Neuron (in vitro differentiated cells): ENCODE data around the gene ANXA8L1.
"Not testable (repeated sequence)": the region's sequence is repeated elsewhere in the genome, so short reads cannot be mapped to it uniquely, and the experiment has no call there.

ENCODE experiments used
- H2AFZ ChIP-seq: one replicate; pipeline ENCODE4 v1.6.1; 2013; ENCODE audit warnings: low read depth, mild to moderate bottlenecking, inconsistent platforms, low read length, moderate library complexity
- H3K27me3 ChIP-seq: one replicate; pipeline ENCODE4 v1.6.1; 2013; ENCODE audit warnings: low read length; ENCODE audit not compliant: insufficient read depth
- H3K36me3 ChIP-seq: one replicate; pipeline ENCODE4 v1.6.1; 2013; ENCODE audit warnings: low read length; ENCODE audit not compliant: insufficient read depth
- H3K4me1 ChIP-seq: one replicate; pipeline ENCODE4 v1.6.1; 2013; ENCODE audit warnings: low read length; ENCODE audit not compliant: insufficient read depth
- H3K4me3 ChIP-seq: 2 replicates; pipeline ENCODE4 v1.5.1; 2013; ENCODE audit warnings: mild to moderate bottlenecking, low read length, moderate library complexity
- H3K9me3 ChIP-seq: one replicate; pipeline ENCODE4 v1.6.1; 2013; ENCODE audit warnings: low read length

The ANXA8L1 gene

GRCh38 chr10:46375406-46375805, at the start of gene ANXA8L1:
ANXA8L1 (plus strand) TSS chr10:46375776; CDS start chr10:46375852, 76 bp downstream.
- not testable (repeated sequence) for H2AFZ ChIP-seq, H3K9me3 ChIP-seq, H3K4me1 ChIP-seq, H3K4me3 ChIP-seq, H3K27me3 ChIP-seq, H3K36me3 ChIP-seq

- no peaks in the 10 kb centered on the region for H3K27me3 ChIP-seq
- no peaks in the 10 kb centered on the region for H3K4me1 ChIP-seq
- H3K36me3 ChIP-seq: no peaks in the 10 kb centered on the region
- no peak overlapping the region for H2AFZ ChIP-seq
- H3K4me3 ChIP-seq: no peak overlapping the region
- H3K9me3 ChIP-seq: no peaks in the 10 kb centered on the region
Observed at GRCh38 chr10:46326066-46326465, 49.5 kb upstream of the ANXA8L1 start.

- H3K4me1 ChIP-seq: no peaks in the 10 kb centered on the region
Observed at GRCh38 chr10:46326971-46327370, 48.6 kb upstream of the ANXA8L1 start.

GRCh38 chr10:46327685-46328084, 47.9 kb upstream of the ANXA8L1 start:
- H3K4me1 ChIP-seq: no peaks in the 10 kb centered on the region
- no peaks in the 10 kb centered on the region for H3K36me3 ChIP-seq
- no peak overlapping the region for H2AFZ ChIP-seq
- no peaks in the 10 kb centered on the region for H3K9me3 ChIP-seq
- H3K4me3 ChIP-seq: no peak overlapping the region
- peaks cover 2% of the 10 kb centered on the region for H3K27me3 ChIP-seq

More at GRCh38 chr10:46326971-46327370, 48.6 kb upstream of the ANXA8L1 start:
- H3K36me3 ChIP-seq: no peaks in the 10 kb centered on the region
- H3K4me3 ChIP-seq: no peak overlapping the region
- H2AFZ ChIP-seq: no peak overlapping the region
- no peaks in the 10 kb centered on the region for H3K9me3 ChIP-seq
- H3K27me3 ChIP-seq: peaks cover 2% of the 10 kb centered on the region

GRCh38 chr10:46328853-46329689, 46.5 kb upstream of the ANXA8L1 start:
- peaks cover 2% of the 10 kb centered on the region for H3K27me3 ChIP-seq
- no peak overlapping the region for H3K4me3 ChIP-seq
- H3K4me1 ChIP-seq: no peaks in the 10 kb centered on the region
- H3K9me3 ChIP-seq: no peaks in the 10 kb centered on the region
- H2AFZ ChIP-seq: no peak overlapping the region
- H3K36me3 ChIP-seq: no peaks in the 10 kb centered on the region

- Histone ChIP-seq H3K4me3 (no peak overlapping the region), H3K36me3 (no peaks in the 10 kb centered on the region), H2AFZ (no peak overlapping the region), H3K9me3 (no peaks in the 10 kb centered on the region), H3K4me1 (no peaks in the 10 kb centered on the region), H3K27me3 (peaks cover 2% of the 10 kb centered on the region)
Observed at GRCh38 chr10:46329690-46330016, 45.9 kb upstream of the ANXA8L1 start.

- Histone ChIP-seq H3K27me3 (peaks cover 2% of the 10 kb centered on the region), H3K9me3 (no peaks in the 10 kb centered on the region), H3K36me3 (no peaks in the 10 kb centered on the region), H3K4me3 (no peak overlapping the region), H3K4me1 (no peaks in the 10 kb centered on the region), H2AFZ (no peak overlapping the region)
Observed at GRCh38 chr10:46330894-46331293, 44.7 kb upstream of the ANXA8L1 start.

- not testable (repeated sequence) for H2AFZ ChIP-seq, H3K27me3 ChIP-seq, H3K9me3 ChIP-seq, H3K4me1 ChIP-seq, H3K4me3 ChIP-seq, H3K36me3 ChIP-seq
Observed at GRCh38 chr10:46365484-46365883, 10.1 kb upstream of the ANXA8L1 start.

- not testable (repeated sequence) for H3K27me3 ChIP-seq, H3K9me3 ChIP-seq, H3K36me3 ChIP-seq, H3K4me1 ChIP-seq, H2AFZ ChIP-seq, H3K4me3 ChIP-seq
Observed at GRCh38 chr10:46367209-46367608, 8.4 kb upstream of the ANXA8L1 start.

- not testable (repeated sequence) for H3K27me3 ChIP-seq, H3K4me3 ChIP-seq, H3K36me3 ChIP-seq
Observed at GRCh38 chr10:46367666-46368240, 7.8 kb upstream of the ANXA8L1 start.

GRCh38 chr10:46368956-46369355, 6.6 kb upstream of the ANXA8L1 start:
- H3K27me3 ChIP-seq, H2AFZ ChIP-seq: not testable (repeated sequence)

More at GRCh38 chr10:46367666-46368240, 7.8 kb upstream of the ANXA8L1 start:
- not testable (repeated sequence) for H2AFZ ChIP-seq, H3K9me3 ChIP-seq, H3K4me1 ChIP-seq

GRCh38 chr10:46374410-46374809, 1.2 kb upstream of the ANXA8L1 start:
- H3K27me3 ChIP-seq, H2AFZ ChIP-seq, H3K9me3 ChIP-seq, H3K36me3 ChIP-seq, H3K4me3 ChIP-seq, H3K4me1 ChIP-seq: not testable (repeated sequence)

More at GRCh38 chr10:46368956-46369355, 6.6 kb upstream of the ANXA8L1 start:
- not testable (repeated sequence) for H3K4me3 ChIP-seq, H3K36me3 ChIP-seq, H3K9me3 ChIP-seq, H3K4me1 ChIP-seq

GRCh38 chr10:46377022-46377421, 1.4 kb downstream of the ANXA8L1 start:
- H3K4me1 ChIP-seq, H2AFZ ChIP-seq, H3K9me3 ChIP-seq, H3K4me3 ChIP-seq, H3K27me3 ChIP-seq, H3K36me3 ChIP-seq: not testable (repeated sequence)

GRCh38 chr10:46377651-46378050, 2.1 kb downstream of the ANXA8L1 start:
- H3K4me1 ChIP-seq, H3K9me3 ChIP-seq, H3K36me3 ChIP-seq, H3K27me3 ChIP-seq, H3K4me3 ChIP-seq, H2AFZ ChIP-seq: not testable (repeated sequence)
